PC-9 (cell line): ENCODE results near the gene SESN1.

ENCODE experiments used
- EZH2 ChIP-seq: fragments of 200-600 bp; sonication (generic); IDR thresholded peaks from 2 replicates; pipeline ENCODE4 v1.8.0; 2017; ENCODE audit warnings: antibody characterized with exemption, low read depth
- TF ChIP-seq, protein P1 (sequence below): fragments of 200-600 bp; sonication (generic); conservative IDR thresholded peaks from 2 replicates; pipeline ENCODE4 v1.6.1; 2017; ENCODE audit warnings: mixed run types, antibody characterized with exemption, mild to moderate bottlenecking, moderate library complexity

DNA sequence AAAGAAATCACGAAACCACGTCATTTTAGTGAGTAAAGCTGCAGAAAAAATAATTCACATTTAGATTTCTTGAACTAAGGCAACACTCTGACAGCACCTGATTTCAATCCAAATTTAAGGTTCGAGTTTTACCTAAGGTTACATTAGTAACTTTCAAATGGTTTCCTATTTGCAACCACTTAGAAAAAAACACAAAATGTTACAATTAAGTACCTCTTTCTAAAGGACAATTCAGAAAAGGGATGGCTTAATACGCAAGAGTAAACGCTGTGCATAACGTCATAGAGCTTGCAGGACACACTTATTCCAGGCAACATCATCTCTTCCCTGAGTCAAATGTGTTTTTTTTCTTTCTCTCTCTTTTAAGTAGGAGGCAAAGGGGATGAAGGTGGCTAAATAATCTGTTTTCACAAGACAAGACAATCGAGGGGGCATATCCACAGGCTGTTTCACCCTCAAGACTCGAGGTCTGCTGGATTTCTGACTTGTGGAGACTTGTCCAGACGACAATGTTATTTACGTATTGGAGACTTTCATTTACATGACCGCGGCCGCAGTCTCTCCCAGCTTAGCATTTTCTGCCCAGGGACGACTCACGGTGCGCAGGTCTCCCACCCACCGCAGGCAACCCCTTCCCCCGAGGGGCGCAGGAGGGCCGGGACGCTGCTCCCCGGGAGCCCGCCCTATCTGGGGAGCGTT is 86.0 kb downstream of the SESN1 start:
- TF ChIP-seq, protein P1, sequence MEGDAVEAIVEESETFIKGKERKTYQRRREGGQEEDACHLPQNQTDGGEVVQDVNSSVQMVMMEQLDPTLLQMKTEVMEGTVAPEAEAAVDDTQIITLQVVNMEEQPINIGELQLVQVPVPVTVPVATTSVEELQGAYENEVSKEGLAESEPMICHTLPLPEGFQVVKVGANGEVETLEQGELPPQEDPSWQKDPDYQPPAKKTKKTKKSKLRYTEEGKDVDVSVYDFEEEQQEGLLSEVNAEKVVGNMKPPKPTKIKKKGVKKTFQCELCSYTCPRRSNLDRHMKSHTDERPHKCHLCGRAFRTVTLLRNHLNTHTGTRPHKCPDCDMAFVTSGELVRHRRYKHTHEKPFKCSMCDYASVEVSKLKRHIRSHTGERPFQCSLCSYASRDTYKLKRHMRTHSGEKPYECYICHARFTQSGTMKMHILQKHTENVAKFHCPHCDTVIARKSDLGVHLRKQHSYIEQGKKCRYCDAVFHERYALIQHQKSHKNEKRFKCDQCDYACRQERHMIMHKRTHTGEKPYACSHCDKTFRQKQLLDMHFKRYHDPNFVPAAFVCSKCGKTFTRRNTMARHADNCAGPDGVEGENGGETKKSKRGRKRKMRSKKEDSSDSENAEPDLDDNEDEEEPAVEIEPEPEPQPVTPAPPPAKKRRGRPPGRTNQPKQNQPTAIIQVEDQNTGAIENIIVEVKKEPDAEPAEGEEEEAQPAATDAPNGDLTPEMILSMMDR: no peak
- no peak for TF ChIP-seq EZH2
